Astrocyte (in vitro differentiated cells and primary cell): ENCODE data around the gene NPTX2.

ENCODE experiments used
- EZH2 ChIP-seq: IDR thresholded peaks from 2 replicates; pipeline ENCODE4 v1.6.1; 2012; ENCODE audit warnings: mild to moderate bottlenecking, low read length, inconsistent platforms; ENCODE audit not compliant: insufficient read depth
- TF ChIP-seq, protein P1 (sequence below): IDR thresholded peaks from 2 replicates; pipeline ENCODE4 v1.5.1; 2011; ENCODE audit warnings: low read depth, mild to moderate bottlenecking, inconsistent platforms, low read length, moderate library complexity; ENCODE audit not compliant: insufficient read depth

GRCh38 chr7:98656899-98657298 is 39.8 kb downstream of the NPTX2 start:
- TF ChIP-seq, protein P1, sequence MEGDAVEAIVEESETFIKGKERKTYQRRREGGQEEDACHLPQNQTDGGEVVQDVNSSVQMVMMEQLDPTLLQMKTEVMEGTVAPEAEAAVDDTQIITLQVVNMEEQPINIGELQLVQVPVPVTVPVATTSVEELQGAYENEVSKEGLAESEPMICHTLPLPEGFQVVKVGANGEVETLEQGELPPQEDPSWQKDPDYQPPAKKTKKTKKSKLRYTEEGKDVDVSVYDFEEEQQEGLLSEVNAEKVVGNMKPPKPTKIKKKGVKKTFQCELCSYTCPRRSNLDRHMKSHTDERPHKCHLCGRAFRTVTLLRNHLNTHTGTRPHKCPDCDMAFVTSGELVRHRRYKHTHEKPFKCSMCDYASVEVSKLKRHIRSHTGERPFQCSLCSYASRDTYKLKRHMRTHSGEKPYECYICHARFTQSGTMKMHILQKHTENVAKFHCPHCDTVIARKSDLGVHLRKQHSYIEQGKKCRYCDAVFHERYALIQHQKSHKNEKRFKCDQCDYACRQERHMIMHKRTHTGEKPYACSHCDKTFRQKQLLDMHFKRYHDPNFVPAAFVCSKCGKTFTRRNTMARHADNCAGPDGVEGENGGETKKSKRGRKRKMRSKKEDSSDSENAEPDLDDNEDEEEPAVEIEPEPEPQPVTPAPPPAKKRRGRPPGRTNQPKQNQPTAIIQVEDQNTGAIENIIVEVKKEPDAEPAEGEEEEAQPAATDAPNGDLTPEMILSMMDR, result no peak
- TF ChIP-seq EZH2, result no peak
